Fibroblast of skin of right quadriceps (primary cell): ENCODE measurements around the gene KDM3B.

Source experiments
- DNase-seq: peaks from one replicate; pipeline ENCODE4 v3.0.0-alpha.2; 2013

Gene KDM3B

DNA sequence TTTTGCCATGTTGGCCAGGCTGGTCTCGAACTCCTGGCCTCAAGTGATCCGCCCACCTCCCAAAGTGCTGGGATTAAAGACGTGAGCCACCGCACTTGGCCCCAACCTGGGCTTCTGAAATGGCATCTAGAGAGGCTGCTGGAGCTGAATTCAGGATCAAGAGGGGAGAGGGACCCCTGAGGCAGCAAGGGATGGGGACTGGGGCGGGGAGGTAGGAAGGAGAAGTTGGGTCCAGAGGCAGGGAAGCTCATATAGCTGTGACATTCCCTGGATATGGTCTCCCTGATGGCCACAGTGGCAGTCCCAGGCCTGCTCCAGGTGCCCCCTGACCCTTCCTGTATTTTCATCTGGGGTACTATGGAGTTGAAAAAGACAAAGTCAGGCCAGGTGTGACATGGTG is 98.5 kb downstream of the KDM3B start:
- no peak for DNase-seq

DNA sequence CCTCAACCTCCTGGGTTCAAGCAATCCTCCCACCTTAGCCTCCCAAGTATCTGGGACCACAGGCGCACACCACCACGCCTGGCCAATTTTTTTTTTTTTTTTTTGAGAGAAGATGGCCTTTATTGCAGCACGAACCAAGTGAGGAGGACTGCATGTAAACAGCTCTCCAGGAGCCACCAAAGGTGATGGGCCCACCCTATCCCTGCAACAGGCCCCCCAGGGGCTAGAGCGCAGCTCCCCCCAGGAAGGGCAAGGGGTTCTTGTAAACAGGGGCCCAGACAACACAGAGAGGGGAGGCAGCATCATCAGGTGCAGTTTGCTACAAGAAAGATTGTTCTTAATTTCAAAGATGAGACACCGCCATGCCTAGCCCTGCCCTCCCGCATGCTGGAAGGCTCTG is 100.2 kb downstream of the KDM3B start:
- no peak for DNase-seq

DNA sequence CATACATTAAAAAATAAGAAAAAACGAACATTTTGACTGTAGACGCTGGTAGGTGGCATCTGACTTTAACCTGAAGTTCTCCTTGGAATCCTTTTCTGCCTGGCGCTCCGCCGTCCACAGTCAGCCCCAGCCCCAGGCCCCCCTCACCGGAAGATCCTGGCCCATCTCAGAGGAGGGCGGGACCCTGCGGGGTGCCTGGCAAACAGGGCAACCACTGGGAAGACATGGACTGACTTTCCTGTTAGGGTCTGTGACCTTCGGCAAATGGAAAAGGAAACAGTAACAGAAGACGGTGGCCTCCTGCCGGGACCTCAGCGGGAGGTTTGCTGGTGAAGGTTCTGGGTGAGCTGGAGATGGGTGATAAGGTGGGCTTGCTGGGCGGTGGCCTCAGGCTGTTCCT is 101.1 kb downstream of the KDM3B start:
- no peak for DNase-seq

DNA sequence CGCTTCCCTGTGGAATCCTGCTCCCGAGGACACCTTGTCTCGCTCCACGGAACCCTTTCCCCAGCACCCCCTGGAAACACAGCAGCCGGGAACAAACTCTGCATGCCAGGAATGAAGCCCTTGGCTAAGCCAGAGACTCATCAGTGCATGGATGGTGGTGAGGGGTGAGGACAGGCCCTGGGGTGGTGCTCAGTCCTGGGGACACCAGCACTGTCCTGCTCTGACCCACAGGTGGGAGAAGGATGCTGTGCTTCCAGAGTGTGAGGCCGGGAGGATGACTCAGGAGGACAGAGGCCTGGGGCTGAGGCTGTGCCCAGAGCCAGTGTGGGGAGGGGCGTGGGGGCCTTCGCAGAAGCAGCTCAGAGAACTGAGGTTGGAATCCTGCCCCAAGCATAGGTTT is 101.6 kb downstream of the KDM3B start:
- DNase-seq: no peak

DNA sequence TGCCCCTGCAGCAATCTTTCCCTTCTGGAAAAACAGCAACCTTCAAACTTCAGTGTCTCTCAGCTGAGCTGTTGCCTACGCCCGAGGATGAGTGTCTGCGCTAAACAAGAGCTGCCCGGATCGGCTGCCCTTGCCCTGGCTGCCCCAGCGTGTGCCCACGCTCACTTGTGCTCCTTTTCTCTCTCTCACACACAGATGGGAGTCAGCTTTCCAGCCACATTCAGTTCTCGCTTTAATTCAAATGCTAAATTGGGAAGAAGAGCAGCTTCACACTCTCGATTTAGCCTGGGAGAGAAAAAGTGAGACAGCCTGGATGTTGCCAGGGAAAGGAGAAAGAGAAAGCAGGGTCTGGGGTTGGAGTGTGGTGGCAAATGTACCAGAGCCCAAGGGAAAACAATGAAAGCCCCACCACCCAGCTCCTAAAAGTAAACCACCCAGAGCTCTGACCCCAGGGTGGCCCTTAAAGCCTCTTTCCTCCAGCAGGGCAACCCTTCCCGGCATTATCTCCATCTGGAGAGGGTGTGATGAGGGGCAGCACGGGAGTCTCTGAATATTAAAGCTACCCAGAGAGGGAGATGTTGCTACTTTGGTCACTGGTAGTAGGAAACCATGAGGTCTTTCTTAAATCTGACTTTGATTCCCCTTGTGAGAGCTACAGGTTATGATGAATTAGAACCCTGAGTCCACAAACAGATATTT is 102.9 kb downstream of the KDM3B start:
- no peak for DNase-seq

DNA sequence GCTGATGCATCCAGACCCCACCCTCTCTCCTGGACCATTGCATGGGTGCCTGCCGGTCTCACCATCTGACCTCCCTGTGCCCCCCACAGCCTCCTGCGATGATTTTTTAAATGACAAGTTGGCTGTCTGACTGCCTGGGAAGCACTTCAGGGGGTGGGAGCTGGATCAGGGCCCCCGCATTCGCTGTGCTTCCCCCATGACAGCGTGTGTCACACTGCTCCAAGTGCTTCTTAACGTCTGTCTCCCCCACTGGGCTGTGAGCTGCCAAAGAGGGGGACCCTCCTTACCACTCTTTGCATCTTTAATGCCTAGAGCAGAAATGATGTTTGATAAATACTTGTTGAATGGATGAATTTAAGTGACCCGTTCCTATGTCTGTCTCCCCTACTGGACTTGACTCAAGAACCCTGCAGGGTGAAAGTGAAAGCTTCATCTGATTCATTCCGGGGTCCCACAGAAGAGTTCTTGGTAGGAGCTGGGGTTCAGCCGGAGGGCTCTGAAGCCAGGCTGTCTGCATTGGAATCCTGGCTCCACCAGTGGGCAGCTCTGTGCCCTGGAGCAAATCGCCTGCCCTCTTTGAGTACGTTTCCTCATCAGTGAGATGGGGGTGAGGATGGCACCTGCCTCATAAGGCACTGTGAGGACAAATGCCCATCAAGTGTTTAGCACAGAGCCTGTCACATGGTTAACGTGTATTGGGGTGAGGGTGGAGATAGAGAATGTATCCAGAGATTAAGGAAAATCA is 105.2 kb downstream of the KDM3B start:
- DNase-seq: no peak

DNA sequence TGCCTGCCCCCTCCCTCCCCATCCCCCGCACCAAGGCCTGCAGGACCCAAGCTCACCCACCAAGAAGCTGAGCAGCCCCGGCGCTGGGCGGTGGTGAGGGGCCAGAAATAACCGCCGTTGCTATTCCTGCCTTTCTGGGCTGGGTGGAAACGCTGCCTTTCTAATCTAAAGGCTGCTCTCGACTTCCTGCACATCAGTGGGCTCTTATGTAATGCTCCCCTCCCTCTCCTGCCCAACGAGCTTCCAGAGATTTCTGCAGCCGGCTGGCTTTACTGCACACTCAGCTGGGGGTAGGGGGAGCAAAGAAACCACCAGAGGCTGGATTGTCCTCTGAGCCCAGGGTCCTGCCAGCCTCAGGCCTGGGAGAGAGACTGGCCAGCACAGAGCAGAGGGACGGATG is 105.9 kb downstream of the KDM3B start:
- no peak for DNase-seq

DNA sequence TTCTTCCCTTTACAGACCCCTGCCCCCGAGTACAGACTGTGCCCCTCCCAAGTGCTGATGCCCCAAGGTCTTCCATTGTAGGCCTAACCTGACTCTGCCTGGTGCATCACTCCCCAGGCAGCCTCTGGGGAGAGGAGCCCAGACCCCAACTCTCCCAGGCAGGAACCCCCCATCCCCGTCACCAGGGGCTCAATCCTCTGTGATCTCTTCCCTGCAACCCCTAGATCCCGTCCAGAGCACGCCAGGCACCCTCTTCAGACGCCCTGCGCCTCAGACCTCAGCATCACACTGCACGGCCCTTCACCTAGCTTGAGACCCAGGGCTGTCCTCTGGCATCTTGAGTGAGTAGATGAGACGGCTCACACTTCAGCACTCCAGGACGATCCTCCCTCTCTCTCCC is 106.4 kb downstream of the KDM3B start:
- no peak for DNase-seq

DNA sequence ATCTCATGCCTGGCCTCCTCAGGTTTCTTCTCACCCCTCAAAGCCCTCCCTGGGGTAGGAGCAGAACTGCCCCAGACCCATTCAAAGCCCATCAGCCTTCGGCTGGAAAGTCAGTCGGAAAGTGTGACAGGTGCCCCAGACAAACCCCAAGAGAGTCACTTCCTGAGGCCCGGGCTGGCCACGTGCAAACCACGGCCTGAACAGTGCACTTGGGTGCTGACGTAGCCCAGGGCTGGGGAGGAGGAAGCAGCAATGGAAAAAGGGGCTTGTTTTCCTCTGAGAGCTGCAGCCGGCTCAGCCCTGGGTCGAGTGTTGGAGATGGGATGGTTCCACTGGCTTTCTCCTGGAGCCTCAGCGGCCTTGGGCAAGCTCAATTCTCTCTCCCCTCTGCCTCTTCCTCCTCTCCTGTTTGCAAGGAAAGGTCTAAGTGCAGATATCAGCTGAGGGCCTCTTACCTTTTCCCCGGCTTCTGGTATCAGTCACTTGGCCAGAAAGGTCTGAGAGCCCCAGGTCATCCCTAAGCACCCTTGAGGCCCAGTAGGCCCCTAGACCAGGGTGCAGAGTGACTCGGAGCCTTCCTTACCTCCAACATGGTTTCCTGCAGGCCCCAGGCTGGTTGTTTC is 106.9 kb downstream of the KDM3B start:
- no peak for DNase-seq

DNA sequence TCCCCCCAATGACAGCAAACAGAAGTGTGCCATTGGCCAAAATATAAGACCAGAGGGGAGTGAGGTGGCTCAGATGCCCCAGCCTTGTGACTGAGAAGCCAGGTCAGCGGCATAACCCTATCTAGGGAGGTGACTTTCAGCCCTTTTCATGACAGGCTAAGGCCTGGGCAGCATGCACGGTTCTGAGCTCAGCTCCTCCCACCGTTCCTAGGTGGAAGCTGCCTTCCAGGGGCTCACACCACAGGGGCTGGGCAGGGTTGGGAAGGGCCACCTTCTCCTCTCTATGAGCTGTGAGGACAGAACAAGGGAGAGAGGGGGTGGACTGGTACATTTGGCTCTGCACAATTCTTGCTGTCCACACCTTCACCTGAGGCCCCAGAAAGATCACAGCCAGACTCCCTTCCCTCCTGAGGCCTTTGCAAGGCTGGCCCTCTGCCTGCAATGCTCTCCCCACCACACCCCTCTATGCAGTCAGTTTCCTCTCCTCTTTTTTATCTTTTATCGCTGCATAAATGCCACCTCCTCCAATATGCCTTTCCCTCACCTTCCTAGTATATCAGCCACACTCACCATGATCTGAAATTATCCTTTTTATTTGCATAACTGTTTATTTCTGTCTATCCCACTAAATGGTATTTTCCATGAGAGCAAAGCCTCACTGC is 107.7 kb downstream of the KDM3B start:
- DNase-seq: no peak

DNA sequence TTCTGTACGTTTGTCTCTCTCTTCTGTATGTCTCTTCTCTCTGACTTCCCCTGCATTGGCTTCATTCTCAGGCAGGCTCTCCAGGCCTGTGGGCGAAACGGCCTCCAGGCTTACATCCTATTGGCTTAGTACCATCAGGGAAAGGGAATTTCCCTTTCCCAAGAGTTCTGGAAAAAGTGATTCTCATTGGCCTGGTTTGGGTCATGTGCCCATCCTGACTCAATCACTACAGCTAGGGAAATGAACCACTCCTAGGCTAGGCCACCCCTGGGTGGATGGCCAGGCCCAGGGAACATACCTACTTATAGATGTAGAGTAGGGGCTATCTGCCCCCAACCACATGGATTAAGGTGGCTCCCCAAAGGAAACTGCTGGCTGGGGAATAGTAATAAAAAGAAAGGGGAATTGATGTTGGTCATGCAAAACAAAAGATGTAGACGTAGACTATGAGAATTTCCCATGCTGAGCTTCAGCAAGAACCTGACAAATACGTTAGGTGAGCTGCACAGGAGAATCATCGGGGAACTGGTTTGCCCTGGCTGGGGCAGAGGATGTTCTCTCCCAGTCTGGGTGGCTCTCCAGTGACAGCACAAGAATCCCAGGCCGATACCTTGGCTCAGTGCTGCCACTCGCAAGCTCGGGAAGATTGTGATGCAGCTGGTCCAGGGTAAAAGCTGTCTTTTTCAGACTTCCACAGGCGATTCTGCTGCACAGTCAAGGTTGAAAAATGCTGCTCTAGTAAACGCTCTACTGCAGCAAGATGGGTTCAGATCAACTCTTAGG is 109.0 kb downstream of the KDM3B start:
- peak; percentile 68 for DNase-seq

DNA sequence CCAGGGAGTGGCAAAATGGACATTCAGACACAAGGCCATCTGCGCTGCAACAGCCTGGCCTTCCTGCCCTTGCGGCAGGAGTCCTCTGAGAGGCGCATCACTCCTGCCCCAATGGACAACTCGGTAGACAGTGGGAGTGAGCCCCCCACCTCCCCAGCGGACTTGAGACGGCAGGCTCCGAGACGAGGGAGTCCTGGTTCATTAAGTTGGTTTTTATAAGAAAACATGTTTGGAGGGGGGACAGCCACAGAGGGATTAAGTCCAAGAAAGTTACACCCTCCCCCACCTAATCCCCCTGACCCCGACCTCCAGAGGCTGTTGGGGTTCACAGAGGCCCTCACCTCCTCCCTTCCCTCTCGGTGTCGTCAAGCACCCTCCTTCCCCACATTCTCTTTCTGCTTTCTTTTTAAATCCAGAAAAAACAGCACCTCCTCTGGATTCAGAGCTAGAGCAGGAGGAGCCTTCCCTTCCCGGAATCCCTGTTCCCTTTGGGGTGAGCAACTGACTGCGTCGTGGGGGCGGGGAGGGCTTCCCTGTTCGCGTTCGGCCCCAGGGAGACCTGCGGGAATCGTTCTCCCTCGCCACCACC is 111.0 kb downstream of the KDM3B start:
- no peak for DNase-seq

DNA sequence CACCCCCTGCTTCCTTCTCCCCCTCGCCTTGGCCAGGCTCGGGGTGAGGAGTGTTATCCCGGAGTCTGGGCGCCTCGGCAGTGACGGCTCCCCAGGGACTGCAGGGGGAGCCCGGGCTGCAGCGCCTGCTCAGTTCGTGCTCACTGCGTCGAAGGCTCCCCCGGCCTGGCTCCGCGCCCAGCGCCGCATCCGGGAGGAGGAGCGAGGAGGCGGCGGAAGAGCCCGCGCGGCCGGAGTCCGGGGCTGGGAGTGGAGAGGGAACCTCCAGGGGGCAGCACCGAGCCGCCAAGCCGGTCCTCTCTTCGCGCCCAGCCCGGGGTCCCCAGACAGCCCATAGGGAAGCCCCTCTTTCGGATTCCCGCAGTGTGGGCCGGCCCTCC is 111.5 kb downstream of the KDM3B start:
- peak; percentile 97 for DNase-seq

DNA sequence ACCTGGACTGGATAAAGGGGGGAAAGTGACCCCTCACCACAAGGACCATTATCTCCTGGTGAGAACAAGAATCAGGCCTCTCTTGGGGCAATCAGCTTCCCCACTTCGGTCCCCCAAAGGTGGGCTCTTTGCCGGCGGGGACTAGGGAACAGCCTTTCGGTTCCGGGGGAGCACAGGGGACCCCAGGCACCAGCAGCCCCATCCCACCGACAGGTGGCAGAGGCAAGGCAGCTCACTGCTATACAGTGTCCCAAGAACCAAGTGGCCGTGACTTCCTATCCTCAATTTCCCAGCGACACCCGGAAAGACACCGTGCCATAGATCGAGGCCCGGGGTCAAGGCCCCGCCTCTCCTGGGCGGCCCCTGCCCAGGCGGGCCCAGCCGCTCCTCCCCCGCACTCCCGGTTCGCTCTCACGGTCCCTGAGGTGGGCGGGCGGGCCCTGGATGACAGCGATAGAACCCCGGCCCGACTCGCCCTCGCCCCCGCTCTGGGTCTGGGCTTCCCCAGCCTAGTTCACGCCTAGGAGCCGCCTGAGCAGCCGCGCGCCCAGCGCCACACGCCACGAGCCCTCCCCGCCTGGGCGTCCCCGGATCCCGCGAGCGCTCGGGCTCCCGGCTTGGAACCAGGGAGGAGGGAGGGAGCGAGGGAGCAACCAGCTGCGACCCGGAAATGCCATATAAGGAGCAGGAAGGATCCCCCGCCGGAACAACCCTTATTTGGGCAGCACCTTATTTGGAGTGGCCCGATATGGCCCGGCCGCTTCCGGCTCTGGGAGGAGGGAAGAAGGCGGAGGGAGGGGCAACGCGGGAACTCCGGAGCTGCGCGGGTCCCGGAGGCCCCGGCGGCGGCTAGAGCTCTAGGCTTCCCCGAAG is 112.1 kb downstream of the KDM3B start:
- DNase-seq: peak; percentile 99

DNA sequence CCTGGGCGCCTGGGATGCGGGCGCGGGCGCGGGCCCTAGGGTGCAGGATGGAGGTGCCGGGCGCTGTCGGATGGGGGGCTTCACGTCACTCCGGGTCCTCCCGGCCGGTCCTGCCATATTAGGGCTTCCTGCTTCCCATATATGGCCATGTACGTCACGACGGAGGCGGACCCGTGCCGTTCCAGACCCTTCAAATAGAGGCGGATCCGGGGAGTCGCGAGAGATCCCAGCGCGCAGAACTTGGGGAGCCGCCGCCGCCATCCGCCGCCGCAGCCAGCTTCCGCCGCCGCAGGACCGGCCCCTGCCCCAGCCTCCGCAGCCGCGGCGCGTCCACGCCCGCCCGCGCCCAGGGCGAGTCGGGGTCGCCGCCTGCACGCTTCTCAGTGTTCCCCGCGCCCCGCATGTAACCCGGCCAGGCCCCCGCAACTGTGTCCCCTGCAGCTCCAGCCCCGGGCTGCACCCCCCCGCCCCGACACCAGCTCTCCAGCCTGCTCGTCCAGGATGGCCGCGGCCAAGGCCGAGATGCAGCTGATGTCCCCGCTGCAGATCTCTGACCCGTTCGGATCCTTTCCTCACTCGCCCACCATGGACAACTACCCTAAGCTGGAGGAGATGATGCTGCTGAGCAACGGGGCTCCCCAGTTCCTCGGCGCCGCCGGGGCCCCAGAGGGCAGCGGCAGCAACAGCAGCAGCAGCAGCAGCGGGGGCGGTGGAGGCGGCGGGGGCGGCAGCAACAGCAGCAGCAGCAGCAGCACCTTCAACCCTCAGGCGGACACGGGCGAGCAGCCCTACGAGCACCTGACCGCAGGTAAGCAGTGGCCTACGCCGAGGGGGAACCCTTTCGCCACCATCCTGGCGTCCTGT is 113.0 kb downstream of the KDM3B start, which contains the start of gene EGR1:
TSS of gene EGR1 (plus strand) at position 219 of the 864 bp plus-strand sequence. CDS start at position 502, 283 bp downstream.
- peak; percentile 95 for DNase-seq

DNA sequence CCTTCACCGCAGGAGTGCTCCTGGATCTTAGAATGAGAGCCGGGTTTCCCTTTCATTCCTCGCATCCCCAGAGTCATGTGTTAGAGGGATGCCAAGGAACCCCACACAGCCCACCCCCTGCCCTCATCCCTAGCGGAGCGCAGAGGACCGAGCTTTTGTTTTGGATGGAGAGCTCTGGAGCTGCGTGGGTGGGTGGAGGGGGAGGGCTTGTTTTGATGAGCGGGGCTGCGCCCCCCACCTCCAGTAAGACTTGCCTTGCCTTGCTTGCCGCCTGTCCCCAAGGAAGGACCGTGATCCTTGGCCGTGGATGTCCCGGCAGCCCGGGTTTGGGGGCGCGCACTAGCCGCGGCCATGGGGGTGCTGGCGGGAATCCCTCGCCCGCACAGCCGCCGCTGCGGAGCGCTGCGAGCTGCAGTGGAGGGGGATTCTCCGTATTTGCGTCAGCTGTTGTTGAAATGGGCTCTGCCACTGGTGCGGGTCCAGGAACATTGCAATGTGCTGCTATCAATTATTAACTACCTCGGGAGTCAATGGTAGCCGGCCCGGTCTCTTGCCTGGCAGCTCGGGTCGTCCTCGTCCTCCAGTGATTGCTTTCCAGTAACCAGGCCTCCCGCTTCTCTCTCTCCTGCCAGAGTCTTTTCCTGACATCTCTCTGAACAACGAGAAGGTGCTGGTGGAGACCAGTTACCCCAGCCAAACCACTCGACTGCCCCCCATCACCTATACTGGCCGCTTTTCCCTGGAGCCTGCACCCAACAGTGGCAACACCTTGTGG is 113.8 kb downstream of the KDM3B start:
- peak; percentile 25 for DNase-seq

DNA sequence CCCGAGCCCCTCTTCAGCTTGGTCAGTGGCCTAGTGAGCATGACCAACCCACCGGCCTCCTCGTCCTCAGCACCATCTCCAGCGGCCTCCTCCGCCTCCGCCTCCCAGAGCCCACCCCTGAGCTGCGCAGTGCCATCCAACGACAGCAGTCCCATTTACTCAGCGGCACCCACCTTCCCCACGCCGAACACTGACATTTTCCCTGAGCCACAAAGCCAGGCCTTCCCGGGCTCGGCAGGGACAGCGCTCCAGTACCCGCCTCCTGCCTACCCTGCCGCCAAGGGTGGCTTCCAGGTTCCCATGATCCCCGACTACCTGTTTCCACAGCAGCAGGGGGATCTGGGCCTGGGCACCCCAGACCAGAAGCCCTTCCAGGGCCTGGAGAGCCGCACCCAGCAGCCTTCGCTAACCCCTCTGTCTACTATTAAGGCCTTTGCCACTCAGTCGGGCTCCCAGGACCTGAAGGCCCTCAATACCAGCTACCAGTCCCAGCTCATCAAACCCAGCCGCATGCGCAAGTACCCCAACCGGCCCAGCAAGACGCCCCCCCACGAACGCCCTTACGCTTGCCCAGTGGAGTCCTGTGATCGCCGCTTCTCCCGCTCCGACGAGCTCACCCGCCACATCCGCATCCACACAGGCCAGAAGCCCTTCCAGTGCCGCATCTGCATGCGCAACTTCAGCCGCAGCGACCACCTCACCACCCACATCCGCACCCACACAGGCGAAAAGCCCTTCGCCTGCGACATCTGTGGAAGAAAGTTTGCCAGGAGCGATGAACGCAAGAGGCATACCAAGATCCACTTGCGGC is 114.6 kb downstream of the KDM3B start:
- DNase-seq: peak; percentile 31

DNA sequence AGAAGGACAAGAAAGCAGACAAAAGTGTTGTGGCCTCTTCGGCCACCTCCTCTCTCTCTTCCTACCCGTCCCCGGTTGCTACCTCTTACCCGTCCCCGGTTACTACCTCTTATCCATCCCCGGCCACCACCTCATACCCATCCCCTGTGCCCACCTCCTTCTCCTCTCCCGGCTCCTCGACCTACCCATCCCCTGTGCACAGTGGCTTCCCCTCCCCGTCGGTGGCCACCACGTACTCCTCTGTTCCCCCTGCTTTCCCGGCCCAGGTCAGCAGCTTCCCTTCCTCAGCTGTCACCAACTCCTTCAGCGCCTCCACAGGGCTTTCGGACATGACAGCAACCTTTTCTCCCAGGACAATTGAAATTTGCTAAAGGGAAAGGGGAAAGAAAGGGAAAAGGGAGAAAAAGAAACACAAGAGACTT is 115.2 kb downstream of the KDM3B start:
- DNase-seq: peak; percentile 31
